HCT116 (cell line): ENCODE measurements around the gene RAP1A. TPM values are rescaled to one million over a fixed set of nuclear protein-coding genes. Genes with fewer than 3 reads are reported as not detected.

ENCODE experiments used
- ATAC-seq: fragments of 200-7000 bp; cut with Tn5 transposase; 2 replicates; pipeline ENCODE4 v1.9.1; 2020; ENCODE audit warnings: mild to moderate bottlenecking, moderate library complexity
- BruUV-seq: library from RNA; stranded (reverse); fragments of 400-500 nt; replicated peaks from 2 replicates; lab custom pipeline; 2021; lab: Mats Ljungman, UMichigan
- CTCF ChIA-PET: fragments of 300-600 bp; sonication (Branson Sonifier 250); formaldehyde crosslinking; loops from one replicate; lab custom pipeline; 2021; ENCODE audit warnings: antibody characterized with exemption; lab: Charles Lee
- POLR2A ChIA-PET: fragments of 300-600, 350-600 bp; sonication (Branson Sonifier 250); formaldehyde crosslinking; loops from one replicate; lab custom pipeline; 2021; ENCODE audit warnings: antibody characterized with exemption; lab: Charles Lee
- RAD21 ChIA-PET, 2 experiments: fragments of 300-600 bp; sonication (Branson Sonifier 250); formaldehyde crosslinking; loops; one replicate each; lab custom pipeline; 2023; ENCODE audit warnings: low total read pairs in 2 of 2; ENCODE audit not compliant: uncharacterized antibody in 2 of 2, unreplicated experiment in 2 of 2, low non-redundant PET in 1 of 2; lab: Charles Lee
- DNase-seq: peaks from one replicate; pipeline ENCODE4 v3.0.0-alpha.2; 2010; ENCODE audit warnings: low read depth, low spot score
- H2AFZ ChIP-seq: fragments of 200-600 bp; shearing (Covaris generic), sonication (generic); 2 replicates; pipeline ENCODE4 v1.6.1; 2017; ENCODE audit warnings: low read depth, mixed run types, mixed read lengths, antibody characterized with exemption, low read length; ENCODE audit not compliant: poor library complexity, severe bottlenecking
- H3K27ac ChIP-seq: 2 replicates; pipeline ENCODE4 v1.5.1; 2012; ENCODE audit warnings: low read depth, low read length
- H3K27me3 ChIP-seq: fragments of 200-600 bp; sonication (generic); 2 replicates; pipeline ENCODE4 v1.6.1; 2016; ENCODE audit warnings: mixed run types, low read length, mixed read lengths; ENCODE audit not compliant: insufficient read depth
- H3K36me3 ChIP-seq, 2 experiments: fragments of 200-500 bp in 1 of 2; fragments of 200-600 bp in 1 of 2; sonication (Bioruptor generic) in 1 of 2; sonication (generic) in 1 of 2; 2 replicates each; pipeline versions ENCODE4 v1.5.1 to v1.6.1; 2014 to 2016; ENCODE audit warnings: low read length in 2 of 2, inconsistent platforms in 1 of 2, mixed read lengths in 1 of 2, mixed run types in 1 of 2; ENCODE audit not compliant: insufficient read depth in 2 of 2, control insufficient read depth in 1 of 2
- H3K4me1 ChIP-seq, 2 experiments: fragments of 200-600 bp in 1 of 2; sonication (generic) in 1 of 2; 2 replicates each; pipeline versions ENCODE4 v1.5.1 to v1.6.1; 2012 to 2017; ENCODE audit warnings: low read length in 2 of 2, inconsistent platforms in 1 of 2, mild to moderate bottlenecking in 1 of 2, mixed read lengths in 1 of 2, mixed run types in 1 of 2, moderate library complexity in 1 of 2; ENCODE audit not compliant: insufficient read depth in 2 of 2, control insufficient read depth in 1 of 2
- H3K4me2 ChIP-seq: fragments of 200-600 bp; sonication (generic); 2 replicates; pipeline ENCODE4 v1.6.1; 2017; ENCODE audit warnings: mixed run types, low read length, mixed read lengths
- H3K4me3 ChIP-seq, 2 experiments: fragments of 200-600 bp in 1 of 2; sonication (generic) in 1 of 2; replicated peaks in 1 of 2; 2 replicates each; pipeline ENCODE4 v1.5.1; 2011 to 2016; ENCODE audit warnings: low read length in 2 of 2, control low read depth in 1 of 2, low read depth in 1 of 2, mild to moderate bottlenecking in 1 of 2, mixed read lengths in 1 of 2, mixed run types in 1 of 2
- H3K79me2 ChIP-seq: fragments of 200-600 bp; sonication (generic); 2 replicates; pipeline ENCODE4 v1.6.1; 2017; ENCODE audit warnings: mild to moderate bottlenecking, mixed run types, low read length, moderate library complexity, mixed read lengths; ENCODE audit not compliant: insufficient read depth
- H3K9ac ChIP-seq: fragments of 200-600 bp; sonication (generic); 2 replicates; pipeline ENCODE4 v1.6.1; 2016; ENCODE audit warnings: low read length, mixed read lengths
- H3K9me2 ChIP-seq: fragments of 200-600 bp; sonication (generic), shearing (Covaris generic); 2 replicates; pipeline ENCODE4 v1.6.1; 2017; ENCODE audit warnings: mixed run types, mild to moderate bottlenecking, moderate library complexity; ENCODE audit not compliant: insufficient read depth
- H3K9me3 ChIP-seq, 2 experiments: fragments of 200-500 bp in 1 of 2; fragments of 200-600 bp in 1 of 2; sonication (Bioruptor generic) in 1 of 2; sonication (generic) in 1 of 2; 2 replicates each; pipeline ENCODE4 v1.6.1; 2014 to 2017; ENCODE audit warnings: low read length in 2 of 2, mixed read lengths in 2 of 2, inconsistent platforms in 1 of 2, low read depth in 1 of 2, mild to moderate bottlenecking in 1 of 2, mixed run types in 1 of 2, moderate library complexity in 1 of 2; ENCODE audit not compliant: control insufficient read depth in 1 of 2, insufficient read depth in 1 of 2
- H4K20me1 ChIP-seq: fragments of 200-600 bp; sonication (generic), shearing (Covaris generic); 2 replicates; pipeline ENCODE4 v1.6.1; 2017; ENCODE audit warnings: mixed run types, mild to moderate bottlenecking, moderate library complexity; ENCODE audit not compliant: insufficient read depth
- CBX3 ChIP-seq: IDR thresholded peaks from 2 replicates; pipeline ENCODE4 v1.6.1; 2012; ENCODE audit warnings: low read depth
- CEBPB ChIP-seq: IDR thresholded peaks from 2 replicates; pipeline ENCODE4 v1.6.1; 2012; ENCODE audit warnings: low read depth
- EGR1 ChIP-seq: IDR thresholded peaks from 2 replicates; pipeline ENCODE4 v1.6.1; 2012; ENCODE audit warnings: low read depth
- POLR2A ChIP-seq: IDR thresholded peaks from 2 replicates; pipeline ENCODE4 v1.7.0; 2011; ENCODE audit warnings: borderline replicate concordance; ENCODE audit not compliant: insufficient read depth, insufficient read length; ENCODE audit errors: extremely low read depth
- SIN3A ChIP-seq: IDR thresholded peaks from 2 replicates; pipeline ENCODE4 v1.6.1; 2012; ENCODE audit warnings: low read depth
- SP1 ChIP-seq: IDR thresholded peaks from 2 replicates; pipeline ENCODE4 v1.6.1; 2012; ENCODE audit warnings: low read depth
- YY1 ChIP-seq: IDR thresholded peaks from 2 replicates; pipeline ENCODE4 v1.6.1; 2011; ENCODE audit warnings: low read length, low read depth, moderate library complexity, mild to moderate bottlenecking; ENCODE audit not compliant: insufficient replicate concordance; ENCODE audit errors: extremely low read depth
- ZFX ChIP-seq: fragments of 450-650 bp; IDR thresholded peaks from 2 replicates; pipeline ENCODE4 v1.6.1; 2017
- ZNF274 ChIP-seq: fragments of 200-500 bp; sonication (Bioruptor generic); IDR thresholded peaks from 2 replicates; pipeline ENCODE4 v1.6.1; 2014; ENCODE audit warnings: mild to moderate bottlenecking, low read depth, low read length, inconsistent platforms
- intact Hi-C: fragments of 100-400 bp; cut with micrococcal nuclease; formaldehyde crosslinking; loops from 2 replicates; pipeline ENCODE4 v1.10.0; 2022
- total RNA-seq: library from RNA; stranded (reverse); gene quantifications from one replicate; pipeline ENCODE4 v1.2.1, GENCODE V29; 2021; ENCODE audit not compliant: unreplicated experiment
- TF ChIP-seq, protein P1 (sequence below), 3 experiments: fragments of 200-600 bp in 1 of 3; sonication (generic) in 1 of 3; IDR thresholded peaks in 2 of 3; conservative IDR thresholded peaks in 1 of 3; 2 replicates each; pipeline ENCODE4 v1.5.1; 2012 to 2017; ENCODE audit warnings: low read depth in 2 of 3, low read length in 2 of 3, antibody characterized with exemption in 1 of 3, borderline replicate concordance in 1 of 3, control low read depth in 1 of 3, mild to moderate bottlenecking in 1 of 3, mixed read lengths in 1 of 3, mixed run types in 1 of 3, moderate library complexity in 1 of 3; ENCODE audit not compliant: insufficient read depth in 1 of 3
- TF ChIP-seq, protein P2 (sequence below): IDR thresholded peaks from 2 replicates; pipeline ENCODE4 v1.6.1; 2012

RAP1A gene
- total RNA-seq, 1 experiment from 2014 or later: 46.2 TPM

DNA sequence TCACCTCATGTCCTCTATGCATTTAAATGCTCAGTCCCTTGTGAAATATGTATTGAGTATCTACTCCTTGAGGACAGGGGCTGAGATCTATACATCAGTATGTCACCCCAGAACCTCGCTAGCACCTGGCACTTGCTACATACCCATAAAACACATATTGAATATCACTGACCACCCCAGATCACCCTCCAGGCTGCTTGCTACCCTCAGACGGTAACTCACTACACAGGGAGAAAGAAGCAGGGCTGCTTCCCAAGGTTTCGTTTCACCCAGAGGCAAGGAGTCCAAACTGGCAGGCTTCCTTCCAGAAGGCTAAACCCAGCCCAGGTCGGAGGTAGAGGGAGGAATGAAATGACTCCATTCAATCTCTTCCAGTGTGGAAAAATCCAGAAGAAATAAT lies 111.1 kb downstream of the RAP1A start:
- Histone ChIP-seq H3K4me3 (no peak overlapping the region), H3K9ac (no peak overlapping the region), H3K4me2 (no peak overlapping the region), H3K9me3 (no peaks in the 10 kb centered on the region), H3K4me1 (no peaks in the 10 kb centered on the region; a peak in 1 of 4 replicates), H4K20me1 (no peaks in the 10 kb centered on the region), H3K36me3 (no peaks in the 10 kb centered on the region), H3K27ac (no peak overlapping the region), H2AFZ (no peak overlapping the region), H3K79me2 (no peaks in the 10 kb centered on the region), H3K9me2 (no peaks in the 10 kb centered on the region), H3K27me3 (no peaks in the 10 kb centered on the region)
- ChIA-PET POLR2A (no interaction called here), CTCF (interaction anchor here (1.4 kb wide), 1 partner anchor 17 kb away, joined by 4 read pairs; no protein-coding TSS in a partner anchor), RAD21 (no interaction called here)
- ATAC-seq (no peak), DNase-seq (no peak)
- no TSS peak for BruUV-seq
- intact Hi-C loops: no loop called here
- TF ChIP-seq ZNF274 (no peak), POLR2A (no peak), SP1 (no peak), SIN3A (no peak)
- TF ChIP-seq, protein P1, sequence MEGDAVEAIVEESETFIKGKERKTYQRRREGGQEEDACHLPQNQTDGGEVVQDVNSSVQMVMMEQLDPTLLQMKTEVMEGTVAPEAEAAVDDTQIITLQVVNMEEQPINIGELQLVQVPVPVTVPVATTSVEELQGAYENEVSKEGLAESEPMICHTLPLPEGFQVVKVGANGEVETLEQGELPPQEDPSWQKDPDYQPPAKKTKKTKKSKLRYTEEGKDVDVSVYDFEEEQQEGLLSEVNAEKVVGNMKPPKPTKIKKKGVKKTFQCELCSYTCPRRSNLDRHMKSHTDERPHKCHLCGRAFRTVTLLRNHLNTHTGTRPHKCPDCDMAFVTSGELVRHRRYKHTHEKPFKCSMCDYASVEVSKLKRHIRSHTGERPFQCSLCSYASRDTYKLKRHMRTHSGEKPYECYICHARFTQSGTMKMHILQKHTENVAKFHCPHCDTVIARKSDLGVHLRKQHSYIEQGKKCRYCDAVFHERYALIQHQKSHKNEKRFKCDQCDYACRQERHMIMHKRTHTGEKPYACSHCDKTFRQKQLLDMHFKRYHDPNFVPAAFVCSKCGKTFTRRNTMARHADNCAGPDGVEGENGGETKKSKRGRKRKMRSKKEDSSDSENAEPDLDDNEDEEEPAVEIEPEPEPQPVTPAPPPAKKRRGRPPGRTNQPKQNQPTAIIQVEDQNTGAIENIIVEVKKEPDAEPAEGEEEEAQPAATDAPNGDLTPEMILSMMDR (IDR thresholded peaks at IDR 0.05 in 2 of 3, conservative IDR thresholded peaks at IDR 0.05 in 1 of 3; ENCODE audit: borderline replicate concordance in 1 of 3, insufficient read depth in 1 of 3, low read depth in 2 of 3, low read length in 2 of 3): no peak

DNA sequence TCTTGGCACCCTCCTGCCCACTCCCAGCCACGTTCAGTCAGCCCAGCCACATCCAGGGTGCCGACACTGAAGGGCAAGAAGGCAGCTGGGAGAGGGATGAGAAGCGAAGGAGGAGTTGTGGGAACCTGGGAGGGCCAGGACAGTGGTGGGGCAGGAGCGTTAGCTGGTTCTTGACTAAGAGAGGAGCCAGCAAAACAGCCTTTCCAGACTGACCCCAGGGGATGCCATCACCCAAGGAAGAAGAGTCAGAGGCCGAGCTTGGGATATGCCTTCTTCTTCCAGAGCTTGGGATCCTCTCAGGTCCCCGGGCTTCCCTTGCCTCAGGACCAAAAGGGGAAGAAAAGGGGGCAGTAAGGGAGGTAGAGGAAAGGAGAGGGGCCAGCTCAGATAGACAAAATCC lies 112.4 kb downstream of the RAP1A start:
- H3K9me2 ChIP-seq: no peaks in the 10 kb centered on the region
- CTCF ChIA-PET: interaction anchor here (1.4 kb wide), 1 partner anchor 15 kb away, joined by 4 read pairs; no protein-coding TSS in a partner anchor
- peaks cover 0 to 3% of the 10 kb centered on the region in 2 experiments; a peak in 1 of 4 replicates for H3K4me1 ChIP-seq

More for the DNA sequence above, 112.4 kb downstream of the RAP1A start:
- DNase-seq (no peak), ATAC-seq (no peak)
- H3K79me2 ChIP-seq: no peaks in the 10 kb centered on the region
- H3K27me3 ChIP-seq: no peaks in the 10 kb centered on the region
- no peak for TF ChIP-seq CEBPB
- no peak for TF ChIP-seq EGR1
- no peak for TF ChIP-seq ZNF274
- no peak for TF ChIP-seq CBX3
- no peak for TF ChIP-seq ZFX
- TF ChIP-seq YY1: no peak
- TF ChIP-seq, protein P2, sequence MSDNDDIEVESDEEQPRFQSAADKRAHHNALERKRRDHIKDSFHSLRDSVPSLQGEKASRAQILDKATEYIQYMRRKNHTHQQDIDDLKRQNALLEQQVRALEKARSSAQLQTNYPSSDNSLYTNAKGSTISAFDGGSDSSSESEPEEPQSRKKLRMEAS: no peak
- TF ChIP-seq POLR2A: no peak
- no peaks in the 10 kb centered on the region for H3K9me3 ChIP-seq
- H3K4me2 ChIP-seq: no peak overlapping the region
- BruUV-seq: no TSS peak
- no peaks in the 10 kb centered on the region for H3K36me3 ChIP-seq
- no peak overlapping the region for H3K27ac ChIP-seq
- no peaks in the 10 kb centered on the region for H4K20me1 ChIP-seq
- no peak overlapping the region for H3K4me3 ChIP-seq
- no peak overlapping the region for H3K9ac ChIP-seq
- intact Hi-C loops: no loop called here
- H2AFZ ChIP-seq: no peak overlapping the region
- POLR2A ChIA-PET: no interaction called here
- RAD21 ChIA-PET: no interaction called here
